A549 (cell line): Measurements from ENCODE around the gene IGF2. TPM values are rescaled to one million over a fixed set of nuclear protein-coding genes. Genes with fewer than 3 reads are reported as not detected.
A peak's percentile ranks its signal among the peaks of the same experiment; 100 is the strongest.

Source experiments
- ATAC-seq, 2 experiments: fragments of 200-7000 bp in 1 of 2; fragments of >200 bp in 1 of 2; cut with Nextera tagmentation in 1 of 2; cut with Tn5 transposase in 1 of 2; 3 replicates each; pipeline versions ENCODE4 v1.8.0 to v1.9.1; 2018 to 2020; ENCODE audit warnings: mild to moderate bottlenecking in 1 of 2, moderate library complexity in 1 of 2
- CTCF ChIA-PET: fragments of 300-600 bp; sonication (Branson Sonifier 250); formaldehyde crosslinking; extraction: SDS; loops from one replicate; lab custom pipeline; 2021; ENCODE audit warnings: antibody characterized with exemption, inconsistent platforms; lab: Yijun Ruan, JAX
- POLR2A ChIA-PET: fragments of 350-600 bp; formaldehyde crosslinking; extraction: SDS; loops from one replicate; lab custom pipeline; 2021; ENCODE audit warnings: antibody characterized with exemption, inconsistent platforms; lab: Yijun Ruan, JAX
- DNase-seq, 2 experiments: peaks; one replicate each; pipeline versions ENCODE4 v3.0.0 to v3.0.0-alpha.2; 2011 to 2016; ENCODE audit warnings: low read depth in 1 of 2, low spot score in 1 of 2
- FAIRE-seq: peaks from 2 replicates; lab custom pipeline; 2011; peaks lifted over from hg19 to GRCh38; lab: Jason Lieb, UNC
- H3K27ac ChIP-seq, 2 experiments: fragments of >200 bp; sonication (Bioruptor Twin); formaldehyde crosslinking; 3 replicates each; pipeline ENCODE4 v1.5.1; 2016 to 2017
- H3K4me1 ChIP-seq: fragments of >200 bp; sonication (Bioruptor Twin); formaldehyde crosslinking; 3 replicates; pipeline ENCODE4 v1.6.1; 2016
- H3K4me2 ChIP-seq: fragments of >200 bp; sonication (Bioruptor Twin); formaldehyde crosslinking; 3 replicates; pipeline ENCODE4 v1.6.1; 2016
- H3K4me3 ChIP-seq: fragments of >200 bp; sonication (Bioruptor Twin); formaldehyde crosslinking; 3 replicates; pipeline ENCODE4 v1.5.1; 2016
- H3K9me3 ChIP-seq: fragments of >200 bp; sonication (Bioruptor Twin); formaldehyde crosslinking; 3 replicates; pipeline ENCODE4 v1.6.1; 2016
- BHLHE40 ChIP-seq: IDR thresholded peaks from 2 replicates; pipeline ENCODE4 v1.6.1; 2012; ENCODE audit warnings: low read depth, low read length, inconsistent platforms
- CBX8 ChIP-seq: fragments of 200-600 bp; sonication (generic); IDR thresholded peaks from 2 replicates; pipeline ENCODE4 v1.6.1; 2016
- CHD2 ChIP-seq: fragments of 150-350 bp; IDR thresholded peaks from 2 replicates; pipeline ENCODE4 v1.6.1; 2014; ENCODE audit warnings: low read length; ENCODE audit not compliant: partially characterized antibody
- CHD4 ChIP-seq: fragments of 200-600 bp; sonication (generic); IDR thresholded peaks from 2 replicates; pipeline ENCODE4 v1.6.1; 2016; ENCODE audit warnings: antibody characterized with exemption, mild to moderate bottlenecking, borderline replicate concordance
- HOXB5 ChIP-seq: fragments of 250-450 bp; sonication (Bioruptor Pico); IDR thresholded peaks from 2 replicates; pipeline ENCODE4 v1.5.0; 2020; ENCODE audit warnings: mild to moderate bottlenecking, moderate library complexity
- JUN ChIP-seq, 2 experiments: fragments of >200 bp; sonication (Bioruptor Twin); formaldehyde crosslinking; IDR thresholded peaks; 2 replicates in 1 of 2; 3 replicates in 1 of 2; pipeline ENCODE4 v1.6.1; 2016 to 2017
- JUNB ChIP-seq: fragments of >200 bp; sonication (Bioruptor Twin); formaldehyde crosslinking; IDR thresholded peaks from 2 replicates; pipeline ENCODE4 v1.6.1; 2016
- KDM5A ChIP-seq: fragments of 200-600 bp; sonication (generic); IDR thresholded peaks from 2 replicates; pipeline ENCODE4 v1.6.1; 2016; ENCODE audit warnings: antibody characterized with exemption, mild to moderate bottlenecking
- NFE2L2 ChIP-seq: fragments of 150-350 bp; conservative IDR thresholded peaks from 2 replicates; pipeline ENCODE4 v1.6.1; 2014; ENCODE audit warnings: low read length
- NR3C1 ChIP-seq: fragments of >200 bp; sonication (Bioruptor Twin); formaldehyde crosslinking; IDR thresholded peaks from 3 replicates; pipeline ENCODE4 v1.6.1; 2017
- PHF8 ChIP-seq: fragments of 200-600 bp; sonication (generic); IDR thresholded peaks from 2 replicates; pipeline ENCODE4 v1.6.1; 2016; ENCODE audit warnings: low read depth, mild to moderate bottlenecking, antibody characterized with exemption, moderate library complexity, borderline replicate concordance
- POLR2A ChIP-seq: IDR thresholded peaks from 2 replicates; pipeline ENCODE4 v1.6.1; 2012; ENCODE audit warnings: mild to moderate bottlenecking, low read length
- POLR2AphosphoS2 ChIP-seq: conservative IDR thresholded peaks from 2 replicates; pipeline ENCODE4 v1.6.1; 2012; ENCODE audit warnings: low read length, improper control_type of control experiment, inconsistent platforms
- RARB ChIP-seq: fragments of 250-450 bp; sonication (Bioruptor Pico); IDR thresholded peaks from 2 replicates; pipeline ENCODE4 v1.8.0; 2021; ENCODE audit warnings: mild to moderate bottlenecking, moderate library complexity
- RCOR1 ChIP-seq: fragments of 150-350 bp; IDR thresholded peaks from 2 replicates; pipeline ENCODE4 v1.6.1; 2014; ENCODE audit warnings: antibody characterized with exemption, low read length, low read depth
- SMC3 ChIP-seq: fragments of >200 bp; sonication (Bioruptor Twin); formaldehyde crosslinking; IDR thresholded peaks from 3 replicates; pipeline ENCODE4 v1.6.1; 2018; ENCODE audit warnings: inconsistent platforms
- TP53 ChIP-seq: fragments of 250-450 bp; sonication (Bioruptor Pico); IDR thresholded peaks from 2 replicates; pipeline ENCODE4 v1.5.0; 2021; ENCODE audit warnings: mild to moderate bottlenecking, moderate library complexity
- ZFP36 ChIP-seq: fragments of 450-650 bp; IDR thresholded peaks from 2 replicates; pipeline ENCODE4 v1.6.1; 2014; ENCODE audit warnings: borderline replicate concordance; ENCODE audit not compliant: partially characterized antibody
- ZNF302 ChIP-seq: fragments of 250-450 bp; sonication (Bioruptor Pico); IDR thresholded peaks from 2 replicates; pipeline ENCODE4 v1.9.0; 2021; ENCODE audit warnings: inconsistent platforms, mild to moderate bottlenecking, moderate library complexity
- WGBS: methylation state at CpG from one replicate; pipeline ENCODE4 v1.1.6; 2017; ENCODE audit errors: missing lambda C conversion rate; 5-methylcytosine and 5-hydroxymethylcytosine counted together
- polyA plus RNA-seq, 4 experiments: library from polyadenylated mRNA; depleted of rRNA in 3 of 4; stranded (reverse); fragments of >200 nt; fragmentation: RNase III in 1 of 4; extraction: RNeasy Plus Mini Kit Qiagen cat#74134 plus additional on column Dnase treatment in 1 of 4; gene quantifications; 2 replicates in 3 of 4; 3 replicates in 1 of 4; pipeline ENCODE4 v1.2.3, GENCODE V29; 2011 to 2017
- TF ChIP-seq, protein P1 (sequence below): fragments of 250-450 bp; sonication (Bioruptor Pico); IDR thresholded peaks from 2 replicates; pipeline ENCODE4 v1.5.0; 2020; ENCODE audit warnings: low read depth, mild to moderate bottlenecking, moderate library complexity
- TF ChIP-seq, protein P2 (sequence below): fragments of 250-450 bp; sonication (Bioruptor Pico); IDR thresholded peaks from 2 replicates; pipeline ENCODE4 v1.5.0; 2021; ENCODE audit warnings: mild to moderate bottlenecking, moderate library complexity, borderline replicate concordance

IGF2 gene
- polyA plus RNA-seq, 2 of the 4 experiments (the other 2 are of a cell fraction): 2.0 to 2.9 TPM

DNA sequence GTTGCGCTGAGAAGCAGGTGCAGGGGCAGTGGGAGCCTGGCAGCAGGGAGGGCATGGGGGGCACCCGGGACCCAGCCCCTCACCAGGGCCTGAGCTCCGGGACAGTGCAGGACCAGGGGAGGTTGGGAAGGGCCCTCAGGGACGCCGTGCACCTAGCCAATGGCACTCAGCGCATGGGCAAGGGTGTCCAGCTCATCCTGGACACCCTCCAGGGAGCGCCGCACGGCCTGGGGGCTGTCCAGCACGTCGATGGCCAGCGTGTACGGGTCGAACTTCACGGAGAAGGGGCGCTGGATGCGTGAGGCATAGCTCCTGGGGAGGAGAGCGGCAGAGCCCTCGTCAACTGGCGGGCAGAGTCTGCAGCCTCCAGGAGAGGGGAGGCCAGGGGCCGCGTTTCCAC lies 24.9 kb upstream of the IGF2 start:
- Histone ChIP-seq H3K9me3 (no peaks in the 10 kb centered on the region), H3K4me1 (no peaks in the 10 kb centered on the region), H3K27ac (no peak overlapping the region), H3K4me2 (no peak overlapping the region), H3K4me3 (no peak overlapping the region)
- no peak for FAIRE-seq
- 68% methylated on average over 5 of the region's 22 CpGs for WGBS
- no peak for DNase-seq
- CTCF ChIA-PET: interaction anchor here (0.9 to 25.5 kb wide), 14 partner anchors 10 to 512 kb away, joined by 3 to 1333 read pairs (median 6); partner anchors contain the start of gene TNNI2
- TF ChIP-seq NFE2L2: no peak
- TF ChIP-seq RCOR1: no peak
- TF ChIP-seq HOXB5 (CRISPR knock-in tag): no peak
- no peak for TF ChIP-seq CBX8
- ATAC-seq: no peak
- POLR2A ChIA-PET: no interaction called here

DNA sequence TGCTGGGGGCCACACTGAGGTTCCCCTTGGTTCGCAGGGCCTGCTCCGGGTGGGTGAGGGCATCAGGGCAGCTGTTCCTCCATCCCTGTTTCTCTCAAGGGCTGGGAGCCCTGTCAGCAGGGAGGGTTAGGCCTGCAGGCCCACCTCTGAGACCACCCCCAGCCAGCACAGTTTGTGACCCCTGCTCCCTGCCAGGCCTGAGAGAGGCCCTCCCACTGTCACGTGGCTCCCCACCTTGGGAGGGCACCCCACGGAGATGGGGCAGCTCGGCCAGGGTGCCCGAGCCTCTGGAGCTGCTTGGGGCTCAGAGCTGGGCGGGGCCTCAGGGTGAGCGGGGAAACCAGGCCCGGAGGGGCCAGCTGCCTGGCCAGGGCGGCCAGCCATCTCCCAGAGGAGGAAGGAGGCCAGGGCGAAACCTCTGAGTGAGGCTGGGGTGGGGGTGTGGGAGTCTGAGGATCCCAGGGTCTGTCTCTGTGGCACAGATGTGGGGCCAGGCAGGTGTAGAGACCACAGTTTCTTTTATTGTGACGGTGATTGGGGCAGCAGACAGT lies 24.3 kb upstream of the IGF2 start:
- no peak overlapping the region for H3K4me2 ChIP-seq
- FAIRE-seq (no peak), DNase-seq (no peak), ATAC-seq (peak in 1 of 2 experiments; percentile 18; a peak in 1 of 6 replicates)
- no peaks in the 10 kb centered on the region for H3K4me1 ChIP-seq
- H3K9me3 ChIP-seq: no peaks in the 10 kb centered on the region
- ChIA-PET POLR2A (no interaction called here), CTCF (interaction anchor here (0.9 to 25.5 kb wide), 14 partner anchors 11 to 511 kb away, joined by 3 to 1333 read pairs (median 7); partner anchors contain the start of gene TNNI2)
- H3K27ac ChIP-seq: no peak overlapping the region
- 37% methylated on average over 7 of the region's 12 CpGs for WGBS
- no peak for TF ChIP-seq CHD2
- TF ChIP-seq, protein P1, sequence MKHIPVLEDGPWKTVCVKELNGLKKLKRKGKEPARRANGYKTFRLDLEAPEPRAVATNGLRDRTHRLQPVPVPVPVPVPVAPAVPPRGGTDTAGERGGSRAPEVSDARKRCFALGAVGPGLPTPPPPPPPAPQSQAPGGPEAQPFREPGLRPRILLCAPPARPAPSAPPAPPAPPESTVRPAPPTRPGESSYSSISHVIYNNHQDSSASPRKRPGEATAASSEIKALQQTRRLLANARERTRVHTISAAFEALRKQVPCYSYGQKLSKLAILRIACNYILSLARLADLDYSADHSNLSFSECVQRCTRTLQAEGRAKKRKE (CRISPR knock-in tag): no peak
- TF ChIP-seq POLR2A: no peak
- TF ChIP-seq JUN (IDR thresholded peaks at IDR 0.05): no peak
- TF ChIP-seq ZFP36: no peak
- TF ChIP-seq, protein P2, sequence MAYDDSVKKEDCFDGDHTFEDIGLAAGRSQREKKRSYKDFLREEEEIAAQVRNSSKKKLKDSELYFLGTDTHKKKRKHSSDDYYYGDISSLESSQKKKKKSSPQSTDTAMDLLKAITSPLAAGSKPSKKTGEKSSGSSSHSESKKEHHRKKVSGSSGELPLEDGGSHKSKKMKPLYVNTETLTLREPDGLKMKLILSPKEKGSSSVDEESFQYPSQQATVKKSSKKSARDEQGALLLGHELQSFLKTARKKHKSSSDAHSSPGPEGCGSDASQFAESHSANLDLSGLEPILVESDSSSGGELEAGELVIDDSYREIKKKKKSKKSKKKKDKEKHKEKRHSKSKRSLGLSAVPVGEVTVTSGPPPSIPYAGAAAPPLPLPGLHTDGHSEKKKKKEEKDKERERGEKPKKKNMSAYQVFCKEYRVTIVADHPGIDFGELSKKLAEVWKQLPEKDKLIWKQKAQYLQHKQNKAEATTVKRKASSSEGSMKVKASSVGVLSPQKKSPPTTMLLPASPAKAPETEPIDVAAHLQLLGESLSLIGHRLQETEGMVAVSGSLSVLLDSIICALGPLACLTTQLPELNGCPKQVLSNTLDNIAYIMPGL (CRISPR knock-in tag): no peak
- TF ChIP-seq POLR2AphosphoS2: no peak
- no peak for TF ChIP-seq JUNB
- TF ChIP-seq TP53: no peak
- TF ChIP-seq SMC3: no peak
- TF ChIP-seq BHLHE40: no peak
- TF ChIP-seq PHF8: no peak
- TF ChIP-seq, all 56 proteins: peak for 0
- no peak overlapping the region for H3K4me3 ChIP-seq

DNA sequence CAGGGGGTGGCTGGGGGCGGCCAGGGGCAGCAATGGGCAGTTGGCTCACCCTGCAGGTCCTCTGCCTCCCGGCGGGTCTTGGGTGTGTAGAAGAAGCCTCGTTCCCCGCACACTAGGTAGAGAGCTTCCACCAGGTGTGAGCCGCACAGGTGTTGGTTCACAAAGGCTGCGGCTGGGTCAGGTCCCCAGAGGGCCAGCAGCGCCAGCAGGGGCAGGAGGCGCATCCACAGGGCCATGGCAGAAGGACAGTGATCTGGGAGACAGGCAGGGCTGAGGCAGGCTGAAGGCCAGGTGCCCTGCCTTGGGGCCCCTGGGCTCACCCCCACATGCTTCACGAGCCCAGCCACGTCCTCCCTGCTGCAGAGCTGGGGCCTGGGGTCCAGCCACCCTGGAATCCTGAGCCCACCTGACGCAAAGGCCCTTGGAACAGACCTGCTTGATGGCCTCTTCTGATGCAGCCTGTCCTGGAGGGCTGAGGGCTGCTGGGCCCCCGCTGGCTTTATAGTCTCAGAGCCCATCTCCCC lies 21.6 kb upstream of the IGF2 start, which contains the start of gene INS:
Gene INS (minus strand): TSS at position 474 of the 524 bp plus-strand sequence. CDS start 238 bp downstream, at position 236.
- FAIRE-seq (no peak), DNase-seq (no peak), ATAC-seq (no peak)
- POLR2A ChIA-PET: no interaction called here
- TF ChIP-seq CHD4 (no peak), KDM5A (no peak), RARB (CRISPR knock-in tag) (no peak), HOXB5 (CRISPR knock-in tag) (no peak), ZNF302 (CRISPR knock-in tag) (no peak), BHLHE40 (no peak), NR3C1 (no peak)
- no peak within 1 kb of the TSS for H3K4me2 ChIP-seq
- CTCF ChIA-PET: interaction anchor here (0.5 to 25.5 kb wide), 5 partner anchors 9 to 509 kb away, joined by 3 to 1333 read pairs (median 276); no protein-coding TSS in a partner anchor
- H3K27ac ChIP-seq: no peak within 1 kb of the TSS
- 0% methylated on average over 1 of the region's 13 CpGs for WGBS
- no peaks in the 10 kb centered on the region for H3K9me3 ChIP-seq
- no peak within 1 kb of the TSS for H3K4me3 ChIP-seq
- H3K4me1 ChIP-seq: no peaks in the 10 kb centered on the region
